ENCODE results near the gene CTNNA3.

Gene CTNNA3

DNA sequence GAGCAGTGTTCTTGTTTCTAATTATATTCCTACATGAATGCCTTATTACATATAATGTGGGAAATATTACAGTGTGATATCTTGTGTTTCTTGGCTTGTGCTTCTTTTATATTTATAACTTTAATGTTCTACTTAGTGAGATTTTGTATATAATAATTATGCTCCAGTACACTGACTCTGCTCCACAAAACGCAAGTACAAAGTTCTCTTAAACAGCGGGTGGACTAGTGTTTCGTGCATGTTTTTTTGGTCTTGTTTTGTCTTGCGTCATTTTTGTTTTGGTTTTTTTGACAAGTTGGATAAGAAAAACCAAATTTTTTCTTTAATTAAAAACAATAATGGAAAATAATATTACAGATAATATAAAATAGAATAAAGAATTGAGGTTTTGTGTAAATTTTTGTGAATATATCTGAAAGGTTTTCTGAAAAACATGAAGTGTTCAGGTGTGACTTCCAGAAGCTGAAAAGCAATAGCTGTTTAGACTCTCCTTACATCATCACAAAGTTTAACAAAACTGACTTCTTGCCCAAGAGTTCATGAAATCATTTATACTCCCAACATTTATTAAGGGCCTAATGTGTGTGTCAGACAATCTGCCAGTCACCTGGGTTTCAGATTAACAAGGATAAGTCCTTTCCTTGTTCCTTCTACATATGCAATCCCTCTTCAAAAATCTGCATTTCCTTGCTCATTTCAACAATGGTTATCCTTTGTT is 438.4 kb downstream of the CTNNA3 start:
- no peak for DNase-seq (ENCODE audit: low read depth in 2 of 2)
- H3K4me3 ChIP-seq (replicated peaks in 1 of 2; ENCODE audit: low read depth in 2 of 2, low read length in 2 of 2) = no peak overlapping the region
- TF ChIP-seq, protein P1, sequence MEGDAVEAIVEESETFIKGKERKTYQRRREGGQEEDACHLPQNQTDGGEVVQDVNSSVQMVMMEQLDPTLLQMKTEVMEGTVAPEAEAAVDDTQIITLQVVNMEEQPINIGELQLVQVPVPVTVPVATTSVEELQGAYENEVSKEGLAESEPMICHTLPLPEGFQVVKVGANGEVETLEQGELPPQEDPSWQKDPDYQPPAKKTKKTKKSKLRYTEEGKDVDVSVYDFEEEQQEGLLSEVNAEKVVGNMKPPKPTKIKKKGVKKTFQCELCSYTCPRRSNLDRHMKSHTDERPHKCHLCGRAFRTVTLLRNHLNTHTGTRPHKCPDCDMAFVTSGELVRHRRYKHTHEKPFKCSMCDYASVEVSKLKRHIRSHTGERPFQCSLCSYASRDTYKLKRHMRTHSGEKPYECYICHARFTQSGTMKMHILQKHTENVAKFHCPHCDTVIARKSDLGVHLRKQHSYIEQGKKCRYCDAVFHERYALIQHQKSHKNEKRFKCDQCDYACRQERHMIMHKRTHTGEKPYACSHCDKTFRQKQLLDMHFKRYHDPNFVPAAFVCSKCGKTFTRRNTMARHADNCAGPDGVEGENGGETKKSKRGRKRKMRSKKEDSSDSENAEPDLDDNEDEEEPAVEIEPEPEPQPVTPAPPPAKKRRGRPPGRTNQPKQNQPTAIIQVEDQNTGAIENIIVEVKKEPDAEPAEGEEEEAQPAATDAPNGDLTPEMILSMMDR (IDR thresholded peaks at IDR 0.05; ENCODE audit: low read depth, low read length) = no peak

DNA sequence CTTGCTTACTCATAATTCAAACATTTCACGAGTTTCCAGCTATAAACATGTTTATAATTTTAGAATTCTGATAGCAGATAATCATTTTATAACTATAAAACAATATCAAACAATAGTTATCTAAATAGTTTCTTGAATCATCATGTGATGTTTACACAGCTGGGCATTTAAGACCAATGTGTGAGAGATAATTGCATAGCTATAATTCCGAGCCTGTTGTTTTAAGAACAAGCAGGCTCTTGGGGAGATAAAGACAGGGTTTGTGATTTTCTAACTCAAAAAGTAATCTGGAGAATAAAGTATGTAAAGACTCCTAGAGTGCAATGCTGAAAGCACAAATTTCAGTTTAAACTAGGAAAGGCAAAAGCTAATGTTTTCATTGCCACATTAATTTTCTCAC is 439.0 kb downstream of the CTNNA3 start:
- DNase-seq (ENCODE audit: low read depth in 2 of 2) = peak; percentile 18
- H3K4me3 ChIP-seq (replicated peaks in 1 of 2; ENCODE audit: low read depth in 2 of 2, low read length in 2 of 2) = no peak overlapping the region
- TF ChIP-seq, protein P1 (IDR thresholded peaks at IDR 0.05; ENCODE audit: low read depth, low read length) = no peak

DNA sequence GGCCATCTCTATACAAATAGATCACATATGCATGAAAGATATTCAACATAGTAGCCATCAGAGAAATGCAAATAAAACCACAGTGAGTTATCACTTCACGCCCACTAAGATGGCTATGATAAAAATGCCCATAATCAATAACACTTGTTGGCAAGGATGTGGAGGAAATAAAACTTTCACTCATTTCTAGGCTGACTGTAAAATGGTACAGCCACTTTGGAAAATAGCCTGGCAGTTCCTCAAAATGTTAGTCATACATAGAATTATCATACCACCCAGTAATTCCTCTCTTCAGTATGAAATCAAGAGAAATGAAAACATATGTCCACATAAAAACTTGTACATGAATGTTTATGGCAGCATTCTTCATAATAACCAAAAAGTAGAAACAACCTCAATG is 445.3 kb downstream of the CTNNA3 start:
- H3K4me3 ChIP-seq (replicated peaks in 1 of 2; ENCODE audit: low read depth in 2 of 2, low read length in 2 of 2) = no peak overlapping the region
- TF ChIP-seq, protein P1 (IDR thresholded peaks at IDR 0.05; ENCODE audit: low read depth, low read length) = no peak
- DNase-seq (ENCODE audit: low read depth in 2 of 2) = no peak

DNA sequence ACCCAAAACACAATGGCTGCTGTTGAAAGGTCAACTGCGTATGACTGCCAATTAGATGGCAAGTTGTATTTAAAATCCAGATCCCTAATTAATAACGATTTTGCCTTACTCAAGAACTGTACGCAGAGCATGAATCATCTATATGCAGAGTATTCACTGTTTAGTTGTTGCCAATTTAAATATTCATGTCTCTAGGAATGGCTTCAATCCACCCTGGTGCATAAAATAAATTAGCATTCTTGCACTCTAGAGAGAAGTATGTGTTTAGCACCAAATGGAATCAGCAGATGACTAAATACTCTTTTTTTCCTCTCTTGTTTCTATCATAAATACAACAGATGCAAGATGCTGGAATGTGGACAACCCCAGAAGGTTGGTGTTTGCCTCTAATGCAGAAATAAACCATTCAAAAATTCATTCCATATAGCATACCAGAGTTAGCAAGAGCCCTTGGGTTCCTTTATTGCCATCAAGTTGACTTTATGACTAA is 449.9 kb downstream of the CTNNA3 start:
- TF ChIP-seq, protein P1 (IDR thresholded peaks at IDR 0.05; ENCODE audit: low read depth, low read length) = no peak
- no peak for DNase-seq (ENCODE audit: low read depth in 2 of 2)
- H3K4me3 ChIP-seq (replicated peaks in 1 of 2; ENCODE audit: low read depth in 2 of 2, low read length in 2 of 2) = no peak overlapping the region

DNA sequence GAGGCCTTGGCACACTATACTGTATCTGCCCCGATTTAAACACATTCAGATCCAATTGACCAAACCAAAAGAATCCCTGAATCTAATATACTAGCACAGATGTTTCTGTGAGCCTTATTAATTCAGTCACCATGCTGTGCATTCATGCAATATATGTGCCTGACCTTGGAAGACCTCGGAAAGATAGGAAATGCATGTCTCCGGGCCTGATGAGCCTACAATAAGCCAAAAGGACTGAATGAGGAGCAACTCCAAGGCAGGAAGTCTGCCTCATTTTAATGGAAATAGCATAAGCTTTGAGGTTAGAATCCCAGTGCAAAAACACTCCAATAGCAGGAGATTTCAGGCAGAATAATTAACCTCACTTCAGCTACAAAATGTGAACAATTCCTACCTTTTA is 453.5 kb downstream of the CTNNA3 start:
- TF ChIP-seq, protein P1 (IDR thresholded peaks at IDR 0.05; ENCODE audit: low read depth, low read length) = no peak

DNA sequence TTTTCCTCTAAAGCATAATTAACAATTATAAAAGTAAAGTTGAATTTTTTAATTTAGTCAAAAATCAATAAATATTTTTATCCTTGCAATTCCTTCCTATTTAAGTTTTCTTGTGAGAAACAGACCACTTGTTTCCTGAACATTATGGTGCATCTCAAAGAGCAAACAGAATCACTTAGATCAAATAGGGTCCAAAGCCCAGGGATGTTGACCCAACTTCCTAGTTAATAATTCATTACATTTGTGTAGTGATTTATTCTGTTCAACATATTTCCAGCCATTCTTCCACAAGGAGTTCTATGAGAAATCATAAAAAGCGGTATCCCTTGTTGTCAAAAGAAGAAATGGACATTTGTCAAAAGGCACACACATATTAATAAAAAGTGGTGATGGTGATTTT is 454.5 kb downstream of the CTNNA3 start:
- DNase-seq (ENCODE audit: low read depth in 2 of 2) = no peak
- no peak overlapping the region for H3K4me3 ChIP-seq (replicated peaks in 1 of 2; ENCODE audit: low read depth in 2 of 2, low read length in 2 of 2)
- TF ChIP-seq, protein P1 (IDR thresholded peaks at IDR 0.05; ENCODE audit: low read depth, low read length) = no peak

More for the DNA sequence above, 453.5 kb downstream of the CTNNA3 start:
- no peak for DNase-seq (ENCODE audit: low read depth in 2 of 2)
- H3K4me3 ChIP-seq (replicated peaks in 1 of 2; ENCODE audit: low read depth in 2 of 2, low read length in 2 of 2) = no peak overlapping the region
